ENCODE results near the gene ABHD17C.
"Not testable (repeated sequence)": the region's sequence is repeated elsewhere in the genome, so short reads cannot be mapped to it uniquely, and the experiment has no call there.

Gene ABHD17C

DNA sequence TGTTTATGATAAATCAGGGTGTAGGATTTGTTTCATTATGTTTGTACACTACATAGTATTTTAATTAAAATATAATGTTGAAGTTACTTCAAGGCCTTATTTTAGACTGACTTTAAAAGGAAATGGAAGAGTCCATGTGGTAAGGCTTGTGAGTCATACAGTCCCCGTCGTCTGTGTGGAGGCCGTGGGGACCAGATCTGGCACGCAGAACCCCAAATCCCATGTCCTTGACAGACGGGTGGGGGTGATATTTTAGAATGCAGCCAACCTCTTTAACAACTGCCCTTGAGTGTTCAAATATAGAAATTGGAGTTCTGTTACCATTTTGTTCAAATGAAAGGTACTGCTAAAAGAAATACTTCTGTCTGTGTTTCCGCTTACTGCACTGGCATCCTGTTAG is 35.8 kb downstream of the ABHD17C start:
- no peak for DNase-seq (ENCODE audit: low spot score)

DNA sequence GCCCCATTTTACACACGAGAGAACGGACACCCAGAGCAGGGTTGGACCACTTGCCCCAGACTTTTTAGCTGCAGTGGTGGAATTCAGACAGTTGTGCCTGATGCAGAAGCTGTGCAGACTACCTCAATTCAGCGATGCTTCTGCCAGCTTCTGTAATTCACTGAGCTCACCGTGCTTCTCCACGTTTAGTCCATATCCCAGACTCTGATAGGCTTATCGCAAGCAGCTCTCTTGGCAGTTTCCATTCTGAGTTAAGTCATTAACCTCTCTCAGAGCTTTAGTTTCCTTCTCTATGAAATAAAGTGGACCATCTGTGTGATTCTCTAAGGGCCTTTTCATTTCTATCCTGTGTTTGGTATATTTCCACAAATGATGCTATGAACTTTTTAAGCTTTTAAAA is 37.1 kb downstream of the ABHD17C start:
- no peak for DNase-seq (ENCODE audit: low spot score)

DNA sequence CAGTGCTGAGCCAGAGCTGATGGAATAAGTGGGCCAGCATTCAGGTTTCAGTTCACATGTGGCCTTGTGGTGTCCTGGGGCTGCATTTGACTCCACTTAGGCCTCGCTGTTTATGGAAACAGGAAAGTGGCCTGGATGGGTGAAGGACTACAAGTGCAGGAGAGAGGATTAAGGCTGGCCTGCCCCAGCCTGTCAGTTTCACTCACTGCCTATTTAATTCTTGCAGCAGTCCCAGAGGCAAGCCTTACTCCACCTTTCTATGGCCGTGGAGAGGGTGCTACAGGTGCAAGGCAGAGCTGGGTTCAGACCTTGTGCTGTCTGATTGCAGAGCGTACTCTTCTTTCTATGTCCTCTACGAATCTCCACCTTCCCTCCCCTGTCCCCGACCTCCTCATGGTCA is 37.7 kb downstream of the ABHD17C start:
- no peak for DNase-seq (ENCODE audit: low spot score)

DNA sequence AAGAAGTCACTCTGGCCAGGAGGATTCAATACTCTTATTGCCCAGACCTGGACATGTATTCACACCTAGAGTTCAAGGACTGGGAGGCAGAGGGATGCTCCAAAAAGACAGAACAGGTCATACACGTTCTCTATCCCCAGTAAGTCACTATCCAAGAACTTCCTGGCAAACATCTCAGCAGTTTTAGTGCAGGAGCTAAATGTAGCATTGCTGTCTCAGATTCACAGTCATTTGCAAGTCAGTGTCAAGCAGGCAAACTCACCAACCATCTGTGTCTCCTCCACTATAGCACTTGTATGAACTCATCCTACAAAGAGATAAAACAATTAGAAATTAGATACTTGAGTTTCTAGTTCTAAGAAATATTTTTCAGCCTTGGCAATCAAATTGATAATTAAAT is 38.4 kb downstream of the ABHD17C start:
- DNase-seq (ENCODE audit: low spot score): no peak

DNA sequence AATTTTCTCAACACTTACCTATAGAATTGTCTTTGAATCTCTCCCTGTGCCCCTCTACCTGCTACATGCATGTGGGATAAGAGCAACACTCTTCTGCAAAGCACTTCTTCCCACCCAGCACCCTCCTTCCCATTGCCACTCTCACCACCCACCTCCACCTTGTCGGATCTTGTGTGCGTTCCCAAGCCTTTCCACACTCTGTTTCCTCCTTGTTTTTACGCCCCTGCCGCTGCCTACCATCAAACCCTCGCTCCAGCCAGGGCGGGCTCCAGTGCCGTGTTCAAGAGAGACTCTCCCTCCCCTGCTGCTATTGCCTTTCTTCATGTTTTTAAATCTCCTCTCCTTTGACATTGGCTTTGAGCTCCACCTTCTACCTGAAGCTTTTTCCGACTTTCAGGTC is 40.2 kb downstream of the ABHD17C start:
- DNase-seq (ENCODE audit: low spot score): no peak

DNA sequence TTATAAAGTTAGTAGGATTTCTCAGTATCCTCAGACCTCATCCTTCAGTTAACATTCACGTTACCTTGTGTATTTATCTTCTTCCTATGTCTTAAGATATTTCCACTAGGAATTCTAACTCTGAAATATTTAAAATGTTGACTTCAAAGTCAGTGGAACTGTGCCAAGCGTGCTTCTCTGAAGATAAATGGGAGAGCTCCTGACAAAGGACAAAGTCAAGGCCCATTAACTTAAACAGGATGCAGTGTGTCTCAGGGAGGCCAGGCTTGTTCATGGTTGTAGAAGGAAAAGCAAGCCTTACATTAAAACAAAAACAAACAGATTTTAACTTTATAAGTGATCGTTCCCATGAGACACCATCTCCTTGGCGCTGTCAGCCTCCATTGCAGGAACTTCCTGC is 41.5 kb downstream of the ABHD17C start:
- DNase-seq (ENCODE audit: low spot score): no peak

DNA sequence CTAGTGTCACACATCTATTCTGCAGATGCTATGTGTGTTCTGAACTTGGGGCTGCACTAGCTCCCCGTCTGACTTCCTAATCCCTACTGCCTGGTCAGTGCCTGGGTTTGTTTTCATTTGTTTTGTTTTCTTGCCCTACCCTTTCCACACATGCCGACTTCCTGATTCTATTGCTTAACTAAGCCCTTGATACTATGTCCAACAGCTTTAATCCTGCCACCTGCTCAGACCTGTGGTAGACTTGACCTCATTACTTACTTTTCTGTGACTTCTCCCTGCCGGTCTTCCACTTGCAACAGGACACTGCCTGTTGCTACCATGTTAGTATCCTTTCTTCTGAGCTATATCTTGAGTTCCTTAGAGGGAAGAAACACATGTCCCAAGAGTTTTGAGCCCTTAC is 44.8 kb downstream of the ABHD17C start:
- DNase-seq (ENCODE audit: low spot score): no peak

DNA sequence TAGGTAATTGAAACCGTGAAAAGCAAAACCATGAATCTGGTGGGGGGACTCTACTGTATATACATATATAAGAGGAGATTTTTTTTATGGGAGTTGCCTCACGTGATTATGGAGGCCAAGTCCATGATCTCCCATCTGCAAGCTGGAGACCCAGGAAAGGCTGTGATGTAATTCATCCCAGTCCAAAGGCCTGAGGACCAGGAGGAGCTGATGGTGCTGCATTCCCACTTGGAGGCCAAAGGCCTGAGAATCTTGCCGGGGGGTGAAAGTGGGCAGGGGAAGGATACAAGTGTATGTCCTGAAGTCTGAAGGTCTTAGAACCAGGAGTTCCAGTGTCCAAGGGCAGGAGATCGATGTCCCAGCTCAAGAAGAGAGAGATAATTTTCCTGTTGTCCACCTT is 47.0 kb downstream of the ABHD17C start:
- no peak for DNase-seq (ENCODE audit: low spot score)

DNA sequence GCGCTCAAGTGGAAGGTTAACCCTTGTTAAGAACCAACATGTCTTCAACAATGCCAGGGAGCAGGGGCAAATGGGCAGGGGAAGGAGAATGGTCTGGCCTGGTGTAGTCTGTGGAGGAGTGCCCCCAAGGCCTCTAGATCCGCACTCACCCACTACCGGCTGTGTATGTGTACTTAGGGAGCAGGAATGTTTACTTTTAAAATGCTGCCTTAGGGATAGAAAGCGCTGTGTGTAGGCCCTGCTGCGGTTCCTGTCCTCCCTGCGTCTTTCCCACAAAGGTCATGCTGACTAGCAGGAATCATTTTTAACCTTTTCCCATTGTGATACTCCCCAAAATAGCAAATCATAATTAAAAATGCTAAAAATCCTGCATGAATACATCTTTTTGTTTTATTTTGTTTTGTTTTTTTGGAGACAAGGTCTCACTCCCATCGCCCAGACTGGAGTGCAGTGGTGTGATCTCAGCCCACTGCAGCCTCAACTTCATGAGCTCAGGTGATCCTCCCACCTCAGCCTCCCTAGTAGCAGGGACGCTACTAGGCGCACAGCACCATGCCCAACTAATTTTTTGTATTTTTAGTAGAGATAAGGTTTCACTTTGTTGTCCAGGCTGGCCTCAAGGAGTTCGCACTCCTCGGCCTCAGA is 48.2 kb downstream of the ABHD17C start:
- no peak for DNase-seq (ENCODE audit: low spot score)

DNA sequence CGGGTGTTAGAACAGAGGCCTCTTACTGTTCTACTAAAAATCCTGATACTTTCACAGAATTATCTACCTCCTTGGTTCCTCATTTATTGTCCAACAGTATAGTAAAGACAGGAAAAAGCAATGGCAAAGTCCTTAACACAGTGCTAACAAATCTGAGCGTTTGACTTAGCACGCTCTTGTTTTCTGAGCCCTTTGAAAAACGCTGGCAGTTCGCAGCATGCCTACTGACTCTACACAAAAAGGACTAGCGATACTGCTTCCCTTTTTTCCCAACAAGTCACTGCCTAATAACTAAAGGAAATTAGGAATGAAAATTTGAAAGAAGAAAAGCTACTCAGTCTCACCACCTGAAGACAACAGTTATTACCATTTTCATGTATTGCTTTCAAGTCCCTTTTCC is 49.3 kb downstream of the ABHD17C start:
- no peak for DNase-seq (ENCODE audit: low spot score)

DNA sequence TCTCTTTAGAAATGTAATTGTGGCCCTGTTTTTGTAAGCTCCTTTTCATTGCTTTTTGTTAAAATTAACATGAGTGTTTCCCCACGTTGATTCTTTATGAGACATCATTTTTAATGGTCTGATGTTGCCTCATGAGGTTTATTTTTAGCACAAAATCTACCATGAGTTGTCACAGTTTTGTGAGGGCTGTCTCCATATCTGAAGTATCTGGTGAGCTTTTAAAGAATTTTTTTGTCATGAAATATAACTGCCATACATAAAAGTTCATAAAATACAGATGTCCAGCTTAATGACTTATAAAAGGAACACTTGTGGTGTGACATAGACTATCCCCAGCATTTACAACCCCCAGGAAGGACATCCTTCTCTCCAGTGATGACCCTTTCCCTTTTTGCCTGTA is 49.7 kb downstream of the ABHD17C start:
- DNase-seq (ENCODE audit: low spot score): no peak

DNA sequence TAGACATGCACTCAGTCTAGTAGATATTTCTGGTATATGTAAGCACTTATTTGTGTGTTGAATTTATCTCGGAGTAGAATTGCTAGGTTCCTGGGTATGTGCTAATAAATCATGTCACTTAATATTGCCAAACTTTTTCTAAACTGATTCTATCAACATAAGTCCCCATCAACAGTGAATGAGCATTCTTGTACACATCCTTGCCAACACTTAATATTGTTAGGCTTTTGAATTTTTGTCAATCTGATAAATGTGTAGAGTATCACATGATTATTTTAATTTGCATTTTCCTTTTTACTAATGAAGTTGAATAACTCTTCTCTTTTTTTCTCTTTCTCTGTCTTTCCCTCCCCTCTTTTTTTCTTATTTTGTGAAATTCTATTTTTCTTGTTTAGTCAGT is 50.8 kb downstream of the ABHD17C start:
- no peak for DNase-seq (ENCODE audit: low spot score)

DNA sequence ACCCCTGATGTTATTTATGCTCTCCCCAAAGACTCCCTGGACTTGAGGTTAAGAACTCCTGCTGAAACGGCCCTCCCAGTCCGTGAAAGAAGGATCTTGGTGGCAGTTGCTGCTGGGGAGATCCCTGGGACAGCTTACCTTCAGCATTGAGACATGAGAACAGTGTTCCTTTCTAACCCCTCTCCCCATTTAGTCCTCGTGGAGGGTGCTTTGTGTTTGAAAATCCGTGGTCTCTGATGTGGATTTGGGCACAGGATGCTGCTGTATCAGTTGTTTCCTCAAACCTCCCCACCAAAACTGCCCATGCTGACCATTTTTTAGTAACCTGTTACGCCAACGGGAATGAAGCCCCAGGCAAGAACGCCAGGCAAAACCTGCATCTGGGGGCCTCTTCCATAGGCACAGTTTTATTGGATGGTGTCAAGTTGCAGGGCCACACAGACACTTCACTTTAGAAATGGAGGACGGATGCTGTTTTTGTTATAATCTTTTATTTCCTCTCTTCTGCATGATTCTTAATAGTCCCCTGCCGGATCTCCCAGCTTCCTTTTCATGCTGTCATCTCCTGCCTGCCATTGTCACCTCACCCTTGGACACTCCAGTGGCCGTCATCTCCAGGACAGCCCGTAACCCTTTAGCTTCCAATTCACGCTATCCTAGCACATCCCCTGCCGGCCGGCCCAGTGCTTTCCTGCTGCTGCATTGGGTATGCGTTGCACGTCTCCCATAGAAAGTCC is 52.4 kb downstream of the ABHD17C start:
- no peak for DNase-seq (ENCODE audit: low spot score)

DNA sequence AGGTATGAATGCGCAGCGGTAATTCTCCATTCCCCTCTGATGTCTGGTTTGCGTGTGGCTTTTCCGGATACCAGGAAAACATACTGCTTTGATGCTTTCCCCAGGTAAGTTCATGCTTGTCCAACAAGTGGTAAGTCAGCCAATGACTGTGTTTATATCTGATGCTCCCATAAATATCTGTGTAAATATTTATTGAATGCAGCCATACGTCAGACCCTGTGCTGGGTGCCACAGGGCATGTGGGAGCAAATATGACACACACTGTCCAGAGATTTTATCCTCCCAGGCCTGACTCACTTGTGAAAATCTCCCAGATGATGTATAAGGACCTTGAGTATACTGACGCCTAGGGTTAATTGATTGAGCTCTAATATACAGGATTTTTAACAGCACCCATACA is 54.5 kb downstream of the ABHD17C start:
- DNase-seq (ENCODE audit: low spot score): no peak

DNA sequence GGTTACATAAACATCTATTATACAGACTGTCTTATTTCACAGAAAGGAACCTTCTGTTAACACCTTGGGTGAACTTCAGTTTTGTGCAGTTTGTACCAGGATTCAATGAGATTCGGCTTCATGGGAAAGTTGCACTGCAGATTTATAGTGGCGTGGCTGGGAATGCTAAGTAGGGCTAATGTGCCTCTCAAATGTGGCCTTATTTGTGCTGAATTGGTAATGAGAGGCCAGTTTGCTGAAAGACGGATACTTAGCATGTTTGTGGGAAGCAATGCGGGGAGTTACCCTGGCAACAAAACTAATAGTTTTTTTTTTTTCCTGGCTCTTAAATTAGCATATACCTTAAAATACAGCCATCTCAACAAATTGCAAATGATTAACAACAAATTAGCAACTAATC is 55.5 kb downstream of the ABHD17C start:
- DNase-seq (ENCODE audit: low spot score): no peak

DNA sequence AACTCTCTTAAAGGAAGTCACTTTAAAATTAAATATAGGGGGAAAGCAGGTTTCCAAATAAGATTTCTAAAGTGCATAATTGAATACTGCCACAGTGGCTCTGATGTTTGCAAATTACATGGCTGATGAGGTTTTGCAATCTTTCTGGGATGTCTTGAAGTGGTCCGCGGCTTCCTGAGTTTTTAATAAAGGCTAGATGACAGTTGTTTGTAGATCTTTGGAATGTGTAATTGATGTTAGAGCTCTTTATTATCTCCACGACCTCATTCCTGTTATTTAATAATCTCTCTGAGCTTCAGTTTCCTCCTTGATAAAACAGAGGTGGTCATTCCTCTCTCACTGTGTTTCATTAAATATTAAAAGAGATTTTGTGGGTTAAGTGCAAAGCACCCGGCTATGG is 57.1 kb downstream of the ABHD17C start:
- DNase-seq (ENCODE audit: low spot score): no peak

DNA sequence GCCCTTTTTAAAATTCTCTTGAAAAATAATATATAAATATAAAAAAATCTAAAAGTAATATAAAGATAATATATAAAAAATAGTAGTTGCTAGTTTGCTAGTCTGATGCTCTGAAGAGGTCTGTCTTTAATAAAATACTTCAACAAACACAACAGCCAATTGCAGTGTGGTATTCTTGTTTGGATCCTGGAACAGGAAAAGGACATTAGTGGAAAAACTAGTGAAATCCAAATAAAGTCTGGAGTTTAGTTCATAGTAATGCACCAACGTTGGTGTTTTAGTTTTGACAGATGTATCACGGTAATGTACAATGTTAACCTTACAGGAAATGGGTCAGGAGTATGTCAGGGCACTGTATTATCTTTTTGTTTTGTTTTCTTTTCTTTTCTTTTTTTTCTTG is 58.1 kb downstream of the ABHD17C start:
- no peak for DNase-seq (ENCODE audit: low spot score)

DNA sequence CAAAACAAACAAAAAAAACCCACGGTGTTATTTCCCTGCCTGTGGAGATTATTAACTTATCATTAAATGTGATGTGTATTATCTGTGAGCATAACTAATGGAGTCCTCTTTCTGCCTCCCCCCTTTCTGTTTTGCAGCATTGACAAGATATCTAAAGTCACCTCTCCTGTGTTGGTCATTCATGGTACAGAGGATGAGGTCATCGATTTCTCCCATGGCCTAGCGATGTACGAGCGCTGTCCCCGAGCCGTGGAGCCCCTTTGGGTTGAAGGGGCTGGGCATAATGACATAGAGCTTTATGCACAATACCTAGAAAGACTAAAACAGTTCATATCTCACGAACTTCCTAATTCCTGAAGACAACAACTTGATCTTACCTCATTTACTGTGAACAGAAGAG is 58.9 kb downstream of the ABHD17C start:
- DNase-seq (ENCODE audit: low spot score): no peak

DNA sequence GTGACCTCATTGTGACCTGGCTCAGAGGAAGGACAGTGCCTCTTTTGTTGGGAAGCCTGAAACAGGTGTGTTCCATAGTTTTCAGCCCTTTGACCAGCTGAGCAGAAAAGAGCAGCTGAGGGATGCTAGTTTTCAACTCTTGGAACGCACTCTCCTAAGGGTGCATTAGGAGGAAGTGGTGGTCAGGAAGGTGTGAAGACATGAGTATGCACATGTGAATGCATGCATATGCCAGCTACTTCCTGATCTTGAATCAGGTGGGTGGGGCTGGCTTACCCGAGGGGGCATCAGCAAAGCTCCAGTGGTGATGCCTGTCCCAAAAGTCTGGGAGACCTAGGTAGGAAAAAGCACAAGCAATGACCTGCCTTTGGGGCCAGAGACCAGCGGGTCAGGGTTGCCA is 60.8 kb downstream of the ABHD17C start:
- no peak for DNase-seq (ENCODE audit: low spot score)

DNA sequence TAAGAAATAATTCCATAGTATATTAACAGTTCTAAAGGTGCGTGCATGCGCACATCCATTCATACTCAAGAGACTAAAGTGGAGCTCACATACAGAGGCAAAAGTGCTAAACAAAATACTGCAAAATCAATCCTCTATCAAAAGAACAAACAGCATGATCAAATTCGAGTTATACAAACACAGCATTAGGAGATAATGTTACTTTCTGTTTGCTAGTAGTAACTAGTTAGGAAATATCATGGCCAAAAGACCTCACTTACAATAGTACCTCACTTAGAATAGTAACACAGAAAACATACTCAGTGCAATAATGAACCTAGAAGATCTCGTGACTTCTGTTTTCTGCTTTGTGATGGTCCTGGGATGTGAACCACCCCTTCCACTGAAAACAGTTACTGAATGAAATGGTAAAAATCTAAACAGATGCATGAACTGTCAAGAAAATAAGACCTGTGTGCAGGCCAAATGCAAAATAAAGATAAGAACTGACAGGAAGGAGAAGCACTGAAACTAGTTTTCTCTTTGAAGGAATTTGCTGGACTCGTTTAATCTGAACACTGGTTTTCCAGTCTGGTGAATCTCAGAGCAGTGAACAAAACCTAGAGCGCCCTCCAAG is 63.1 kb downstream of the ABHD17C start:
- DNase-seq (ENCODE audit: low spot score): no peak

DNA sequence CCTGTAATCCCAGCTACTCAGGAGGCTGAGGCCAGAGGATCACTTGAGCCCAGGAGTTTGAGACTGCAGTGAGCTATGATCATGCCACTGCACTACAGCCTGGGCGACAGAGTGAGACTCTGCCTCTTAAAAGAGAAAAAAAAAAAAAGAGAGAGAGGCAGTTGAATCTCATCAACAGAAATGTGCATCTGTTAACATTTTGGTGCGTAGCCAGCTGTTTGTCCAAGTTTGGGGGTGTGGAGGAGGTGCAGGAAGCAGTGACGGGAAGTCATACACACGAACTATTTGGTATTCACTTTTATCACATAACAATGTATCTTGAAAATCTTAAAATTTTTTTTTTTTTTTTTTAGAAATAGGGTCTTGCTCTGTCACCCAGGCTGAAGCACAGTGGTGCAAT is 65.8 kb downstream of the ABHD17C start:
- no peak for DNase-seq (ENCODE audit: low spot score)

DNA sequence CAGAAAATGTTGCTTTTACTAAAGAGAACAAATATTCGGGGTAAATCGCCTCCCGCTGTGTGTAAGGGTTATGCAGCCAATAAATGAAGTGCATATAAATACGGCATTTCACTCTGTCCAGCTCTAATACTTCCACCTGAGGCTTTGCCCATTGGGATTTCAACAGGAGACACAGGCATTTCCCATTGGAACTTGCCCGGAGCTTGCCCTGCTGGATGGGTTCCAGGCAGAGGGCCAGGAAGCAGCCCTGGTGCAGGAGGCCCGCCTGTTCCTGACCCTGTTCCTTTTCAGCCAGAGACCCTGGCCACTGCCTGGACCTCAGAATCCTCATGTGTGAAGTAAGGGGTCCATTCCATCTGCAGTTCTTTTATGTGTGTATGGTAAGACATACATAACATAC is 66.6 kb downstream of the ABHD17C start:
- DNase-seq (ENCODE audit: low spot score): no peak

DNA sequence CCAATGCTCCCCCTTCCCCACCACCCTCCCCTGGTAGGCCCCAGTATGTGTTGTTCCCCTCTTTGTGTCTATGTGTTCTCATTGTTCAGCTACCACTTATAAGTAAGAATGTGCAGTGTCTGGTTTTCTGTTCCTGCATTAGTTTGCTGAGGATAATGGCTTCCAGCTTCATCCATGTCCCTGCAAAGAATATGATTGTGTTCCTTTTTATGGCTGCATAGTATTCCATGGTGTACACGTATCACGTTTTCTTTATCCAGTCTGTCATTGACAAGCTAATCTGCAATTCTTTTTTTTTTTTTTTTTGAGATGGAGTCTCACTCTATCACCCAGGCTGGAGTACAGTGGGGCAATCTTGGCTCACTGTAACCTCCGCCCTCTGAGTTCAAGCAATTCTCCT is 68.1 kb downstream of the ABHD17C start:
- not testable (repeated sequence) for DNase-seq (ENCODE audit: low spot score)

DNA sequence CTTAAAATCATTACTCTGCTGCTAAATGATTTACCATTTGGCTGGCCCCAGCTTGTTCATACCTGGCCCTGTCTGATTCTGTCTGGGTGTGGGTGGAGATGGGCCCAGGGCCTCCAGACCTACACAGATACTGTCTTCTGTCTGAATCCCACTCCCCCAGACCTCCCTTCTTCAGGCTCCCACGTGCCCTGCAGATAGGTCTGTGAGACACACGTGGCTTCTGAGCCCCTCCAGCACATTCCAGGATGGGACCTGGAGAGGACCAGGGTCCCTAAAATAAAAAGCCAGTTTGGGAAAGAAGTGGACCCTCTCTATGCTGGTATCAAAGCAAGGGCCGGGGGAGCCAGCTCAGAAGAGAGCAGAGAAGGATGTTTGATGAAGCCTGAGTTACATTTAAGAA is 69.4 kb downstream of the ABHD17C start:
- no peak for DNase-seq (ENCODE audit: low spot score)

Measured in CD4-positive, alpha-beta T cell treated with Interleukin-15 for 4 hours (primary cell).